GM21825 (cell line): Measurements from ENCODE around the gene ENO3.

Experiments used
- ATAC-seq: cut with Tn5 transposase; IDR thresholded peaks from one replicate; pipeline ENCODE4 v1.9.1; 2021; ENCODE audit warnings: mild to moderate bottlenecking, moderate library complexity; ENCODE audit not compliant: unreplicated experiment

ENO3 gene

DNA sequence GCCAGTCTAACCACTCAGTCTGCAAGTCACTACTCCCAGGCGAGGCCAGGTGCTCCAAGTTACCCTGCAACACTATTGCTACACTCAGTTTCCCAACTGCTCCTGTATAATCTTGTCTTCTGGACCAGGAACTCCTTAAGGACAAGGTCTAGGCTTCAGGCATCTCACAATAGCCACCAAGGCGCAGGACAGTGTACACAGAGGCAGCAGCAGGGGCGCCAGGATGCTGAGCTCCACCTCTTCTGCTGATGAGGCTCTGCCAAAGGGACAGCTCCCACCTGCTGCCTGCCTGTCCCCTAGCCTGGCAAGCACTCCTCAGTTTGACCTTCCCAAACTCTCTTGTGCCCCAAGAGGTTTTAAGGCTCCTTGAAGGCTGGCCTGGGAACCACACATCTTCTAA is 14.5 kb upstream of the ENO3 start:
- no peak for ATAC-seq

GRCh38 chr17:4937553-4937952 is 13.4 kb upstream of the ENO3 start:
- ATAC-seq = no peak

DNA sequence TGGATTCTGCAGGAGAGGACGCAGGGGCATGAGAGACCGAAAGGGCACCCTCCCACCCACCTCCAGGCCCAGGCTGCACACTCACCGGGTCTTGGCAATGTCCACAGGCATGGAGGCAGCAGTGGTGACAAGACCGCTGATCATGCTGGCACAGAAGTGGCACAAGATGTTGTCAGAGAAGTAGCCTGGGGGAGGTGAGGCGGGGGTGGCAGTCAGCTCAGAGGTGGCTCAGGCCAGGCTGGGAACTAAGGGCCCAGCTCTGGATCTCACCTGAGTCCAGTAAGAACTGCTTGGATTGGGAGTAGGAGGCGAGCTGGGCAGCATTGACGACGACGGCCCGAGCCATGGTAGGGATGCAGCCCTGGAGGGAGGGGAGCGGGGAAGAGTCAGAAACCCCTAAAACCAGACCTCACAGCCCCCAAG is 12.8 kb upstream of the ENO3 start:
- ATAC-seq = no peak

DNA sequence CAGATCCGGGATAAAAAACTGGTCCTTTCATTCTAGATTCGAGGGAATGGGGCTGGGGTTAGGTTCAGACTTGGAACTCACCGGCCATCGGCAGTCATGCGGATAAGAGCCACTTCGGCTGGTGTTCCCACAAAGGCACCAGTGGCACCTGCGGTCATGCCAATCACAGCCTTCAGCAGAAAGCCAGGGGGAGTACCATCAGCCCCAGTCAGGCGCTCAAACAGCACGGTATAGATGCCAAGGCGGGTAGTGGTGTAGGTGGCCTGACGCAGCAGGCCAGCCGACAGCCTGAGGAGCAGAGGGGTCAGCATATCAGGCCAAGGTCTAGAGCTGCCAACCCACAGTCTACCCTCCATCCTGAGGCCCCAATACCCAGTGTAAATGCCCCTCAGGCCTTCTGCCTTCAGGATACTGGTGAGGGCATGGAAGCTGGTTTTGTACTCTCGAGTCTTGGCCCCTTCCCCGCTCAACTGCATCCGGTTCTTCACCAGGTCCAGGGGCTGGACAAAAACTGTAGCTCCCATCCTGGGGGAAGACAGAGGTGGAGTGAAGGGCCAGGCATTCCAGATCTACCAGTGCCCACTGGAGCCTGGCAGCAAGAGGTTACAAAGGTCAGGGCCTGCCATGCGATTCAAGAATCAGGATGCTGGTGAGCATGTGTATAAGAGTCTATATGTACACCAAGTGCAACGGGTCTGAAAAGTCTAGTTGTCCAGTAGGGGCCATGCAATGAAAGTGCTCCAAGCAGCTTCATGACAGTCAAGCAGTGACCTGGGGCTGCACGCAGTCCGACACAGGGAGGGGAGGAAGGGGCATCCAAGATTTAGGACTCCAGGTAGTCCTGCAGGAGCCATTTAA is 12.0 kb upstream of the ENO3 start:
- no peak for ATAC-seq

GRCh38 chr17:4939546-4939795 is 11.4 kb upstream of the ENO3 start:
- no peak for ATAC-seq

- peak; percentile 64 for ATAC-seq
These were observed 10.9 kb upstream of the ENO3 start, which contains the start of the genes RNF167 and SLC25A11 for GRCh38 chr17:4939796-4940554. TSS of gene RNF167 (plus strand) at chr17:4940268. CDS start at chr17:4940910, 642 bp downstream. TSS of gene SLC25A11 (minus strand) at chr17:4940046. CDS start at chr17:4939910, 136 bp downstream.

GRCh38 chr17:4940555-4941318 is 10.2 kb upstream of the ENO3 start:
- ATAC-seq = no peak

DNA sequence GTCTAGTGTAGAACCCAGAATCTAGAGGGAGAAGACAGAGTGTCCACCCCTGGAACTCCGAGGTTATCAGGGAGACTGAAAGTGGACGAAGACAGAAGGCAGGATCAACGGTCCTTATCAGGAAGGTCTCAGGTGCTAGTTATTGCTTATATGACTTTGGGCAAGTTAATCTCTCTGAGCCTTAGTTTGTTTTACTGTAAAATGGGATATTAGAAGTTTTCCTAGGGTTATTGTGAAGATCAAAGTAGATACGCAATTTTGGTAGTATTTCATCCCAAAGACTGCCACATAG is 9.7 kb upstream of the ENO3 start:
- ATAC-seq = no peak

- no peak for ATAC-seq
These were observed 8.0 kb upstream of the ENO3 start for GRCh38 chr17:4942760-4943508.

DNA sequence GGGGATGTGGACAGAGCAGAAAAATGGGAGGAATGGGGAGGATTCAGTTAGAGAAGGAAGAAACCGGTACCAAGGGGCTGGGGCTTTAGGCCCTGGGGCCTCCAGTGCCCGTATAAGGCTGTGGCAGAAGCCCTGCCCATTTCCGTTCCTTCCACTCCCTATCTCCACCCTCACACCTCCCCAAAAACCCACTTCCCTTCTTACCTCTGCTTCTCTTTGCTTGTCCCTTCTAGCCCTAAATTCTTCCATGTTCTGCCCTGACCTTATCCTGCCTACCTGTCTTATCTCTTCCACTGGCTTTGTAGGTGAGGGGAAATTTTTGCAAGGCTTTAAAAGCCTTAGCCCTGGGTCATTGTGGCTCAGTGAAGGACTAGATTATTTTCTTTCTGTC is 6.8 kb upstream of the ENO3 start:
- no peak for ATAC-seq

DNA sequence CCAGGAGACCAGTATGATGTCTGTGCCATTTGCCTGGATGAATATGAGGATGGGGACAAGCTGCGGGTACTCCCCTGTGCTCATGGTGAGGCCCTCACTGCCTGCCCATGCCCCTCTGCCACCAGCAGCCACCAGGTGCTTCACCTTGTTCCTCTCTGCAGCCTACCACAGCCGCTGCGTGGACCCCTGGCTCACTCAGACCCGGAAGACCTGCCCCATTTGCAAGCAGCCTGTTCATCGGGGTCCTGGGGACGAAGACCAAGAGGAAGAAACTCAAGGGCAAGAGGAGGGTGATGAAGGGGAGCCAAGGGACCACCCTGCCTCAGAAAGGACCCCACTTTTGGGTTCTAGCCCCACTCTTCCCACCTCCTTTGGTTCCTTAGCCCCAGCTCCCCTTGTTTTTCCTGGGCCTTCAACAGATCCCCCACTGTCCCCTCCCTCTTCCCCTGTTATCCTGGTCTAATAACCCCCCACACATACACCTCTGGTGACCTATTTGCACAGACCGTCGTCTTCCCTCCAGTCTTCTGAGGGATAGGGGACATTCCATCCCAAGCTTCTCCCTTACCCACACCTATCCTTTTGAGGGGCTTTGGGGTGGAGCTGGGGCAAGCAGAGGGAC is 6.3 kb upstream of the ENO3 start:
- no peak for ATAC-seq

DNA sequence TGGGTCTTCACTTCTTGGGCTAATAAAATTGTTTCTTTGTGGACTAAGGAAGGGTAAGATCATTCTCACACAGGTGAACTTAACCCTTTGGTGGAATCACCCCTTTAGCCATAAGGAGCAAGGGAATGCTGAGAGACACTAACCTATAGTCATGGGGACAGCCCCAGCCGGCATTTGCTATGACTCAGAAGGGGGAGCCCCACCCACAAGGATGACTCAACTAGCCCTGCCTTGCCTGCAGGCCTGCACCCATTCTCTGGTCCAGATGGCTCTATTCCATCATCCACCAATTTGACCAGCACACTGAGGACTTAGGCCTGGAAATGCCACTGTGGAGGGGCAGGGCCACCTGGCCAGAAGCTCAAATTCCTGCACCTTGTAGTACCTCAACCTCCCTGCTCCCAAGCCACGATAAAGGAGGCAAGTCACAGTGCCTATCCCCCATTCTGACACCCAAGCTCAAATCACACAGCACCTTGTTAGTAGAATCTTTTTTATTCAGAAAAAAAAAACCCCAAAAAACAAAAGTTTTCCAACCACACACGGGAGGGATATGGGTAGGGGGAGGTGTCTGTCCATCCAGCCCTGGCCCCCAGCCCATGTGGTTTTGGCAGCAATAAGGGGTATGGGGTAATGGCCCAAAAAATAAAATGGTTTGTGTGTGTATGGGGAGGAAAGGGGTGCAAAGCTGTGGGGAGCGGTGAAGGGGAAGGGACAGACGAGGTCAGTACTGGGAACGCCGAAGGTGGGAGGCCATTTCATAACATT is 5.6 kb upstream of the ENO3 start:
- peak; percentile 18 for ATAC-seq

DNA sequence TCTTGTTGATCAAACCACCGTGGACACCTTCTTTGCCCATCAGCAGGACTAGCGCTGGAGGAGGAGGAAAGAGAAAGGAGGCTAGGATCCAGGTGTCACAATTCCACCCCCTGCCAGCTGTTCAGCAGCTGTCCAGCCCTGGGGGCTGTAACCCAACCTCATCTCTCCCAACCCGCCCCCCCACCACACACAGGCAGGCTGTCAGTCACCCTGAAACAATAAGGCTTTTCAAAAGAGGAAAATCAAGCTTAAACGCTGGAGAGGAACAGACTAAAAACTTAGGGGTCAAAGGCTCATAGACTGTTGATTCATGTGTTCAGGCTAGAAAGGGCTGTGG is 5.0 kb upstream of the ENO3 start:
- no peak for ATAC-seq

DNA sequence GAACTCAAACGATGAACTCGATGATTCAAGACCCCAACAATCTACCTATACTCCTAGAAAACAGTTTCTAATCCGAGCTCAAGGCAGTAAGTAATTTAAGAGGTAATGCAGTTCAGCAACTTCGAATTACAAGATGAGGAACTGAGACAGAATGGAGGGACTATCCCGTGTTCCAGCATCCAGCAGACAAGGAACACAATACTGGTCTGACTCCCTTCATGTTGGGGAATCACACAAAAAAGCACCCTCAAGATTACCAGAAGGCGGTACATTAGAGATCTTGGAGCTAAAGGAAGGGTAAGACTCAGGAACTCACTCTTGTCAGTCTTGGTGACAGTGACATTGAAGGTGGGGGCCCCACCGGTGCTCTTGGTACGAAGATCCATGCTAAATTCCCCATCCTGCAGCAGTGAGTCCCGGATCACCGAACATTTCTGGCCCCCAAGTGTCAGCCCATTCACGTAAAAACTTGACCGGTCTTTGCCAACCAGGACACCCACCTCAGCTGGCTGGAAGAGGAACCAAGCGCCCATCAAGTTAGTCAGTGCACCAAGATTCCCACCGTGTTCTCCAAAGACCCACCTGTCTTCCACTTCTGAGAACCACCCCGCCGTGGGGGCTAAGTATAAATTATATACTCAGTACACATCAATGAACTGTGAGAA is 4.5 kb upstream of the ENO3 start:
- no peak for ATAC-seq

GRCh38 chr17:4947010-4947410 is 3.9 kb upstream of the ENO3 start:
- no peak for ATAC-seq

GRCh38 chr17:4947411-4948165 is 3.3 kb upstream of the ENO3 start:
- ATAC-seq = no peak

DNA sequence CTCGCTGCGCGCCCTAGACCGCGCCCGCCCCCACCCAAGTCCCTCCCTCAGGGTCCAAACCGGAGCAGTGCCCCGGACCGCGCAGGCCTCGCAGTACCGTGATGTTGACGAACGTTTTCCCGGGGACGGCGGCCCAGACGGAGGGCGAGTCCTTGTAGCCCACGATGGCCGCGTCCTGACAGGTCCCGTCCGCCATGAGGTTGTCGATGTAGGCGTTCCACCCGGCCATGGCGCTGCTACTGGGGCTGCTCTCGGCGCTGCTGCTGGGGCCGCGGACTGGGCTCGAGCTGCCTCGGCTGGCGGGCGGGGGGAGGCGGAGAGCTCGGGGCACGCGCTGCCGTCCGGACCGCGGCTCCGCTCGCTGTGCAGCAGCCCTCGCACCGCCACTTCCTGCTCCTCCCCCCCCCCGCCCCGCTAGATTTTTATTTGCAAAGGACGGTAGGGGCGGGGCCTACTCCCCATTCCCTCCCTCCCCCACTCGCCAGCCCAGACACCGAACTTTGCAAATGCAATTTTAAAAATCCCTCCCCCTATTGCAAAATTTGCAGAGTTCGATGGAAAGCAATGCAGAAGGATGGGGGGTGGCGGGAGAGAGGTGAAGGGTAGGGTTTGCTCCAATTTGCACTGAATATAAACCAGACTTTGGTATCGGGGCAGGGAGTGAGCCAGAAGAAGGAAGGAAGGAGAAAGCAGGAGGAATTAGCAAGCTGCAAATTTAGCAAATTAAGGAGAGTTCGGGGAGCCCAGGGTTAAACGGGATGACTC is 2.6 kb upstream of the ENO3 start, which contains the start of gene PFN1:
TSS of gene PFN1 (minus strand) at position 365 of the 765 bp plus-strand sequence. CDS start at position 229, 136 bp downstream.
- peak; percentile 19 for ATAC-seq

- ATAC-seq = peak; percentile 29
These were observed 2.0 kb upstream of the ENO3 start for GRCh38 chr17:4948931-4949320.
